C4-2B (cell line): ENCODE results near the gene STAB2.

Experiments
- H3K27ac ChIP-seq: fragments of 450-650 bp; 2 replicates; pipeline ENCODE4 v1.5.1; 2017
- ZFX ChIP-seq: fragments of 450-650 bp; IDR thresholded peaks from 2 replicates; pipeline ENCODE4 v1.6.1; 2017
- TF ChIP-seq, protein P1 (sequence below): fragments of 450-650 bp; conservative IDR thresholded peaks from 2 replicates; pipeline ENCODE4 v1.5.1; 2017; ENCODE audit warnings: mild to moderate bottlenecking

The STAB2 gene

DNA sequence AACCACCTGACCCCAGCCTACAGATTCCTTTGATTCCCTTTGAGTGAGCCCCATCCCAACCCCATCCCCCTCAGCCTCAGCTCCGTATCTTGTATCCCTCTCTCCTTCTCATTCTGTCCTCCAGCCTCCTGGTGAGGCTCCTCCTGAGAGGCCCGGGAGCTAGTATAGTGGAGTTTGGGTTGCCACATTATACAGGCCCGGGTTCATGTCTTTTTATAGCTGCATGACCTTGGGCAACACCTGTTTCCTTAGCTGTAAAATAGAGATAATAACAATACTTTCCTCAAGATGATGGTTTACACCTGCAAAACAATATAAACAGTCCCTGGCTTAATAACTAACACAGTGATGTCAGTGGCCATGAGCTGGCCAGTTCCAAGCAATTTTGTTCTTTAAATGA is 89.8 kb downstream of the STAB2 start:
- no peak for TF ChIP-seq ZFX
- TF ChIP-seq, protein P1, sequence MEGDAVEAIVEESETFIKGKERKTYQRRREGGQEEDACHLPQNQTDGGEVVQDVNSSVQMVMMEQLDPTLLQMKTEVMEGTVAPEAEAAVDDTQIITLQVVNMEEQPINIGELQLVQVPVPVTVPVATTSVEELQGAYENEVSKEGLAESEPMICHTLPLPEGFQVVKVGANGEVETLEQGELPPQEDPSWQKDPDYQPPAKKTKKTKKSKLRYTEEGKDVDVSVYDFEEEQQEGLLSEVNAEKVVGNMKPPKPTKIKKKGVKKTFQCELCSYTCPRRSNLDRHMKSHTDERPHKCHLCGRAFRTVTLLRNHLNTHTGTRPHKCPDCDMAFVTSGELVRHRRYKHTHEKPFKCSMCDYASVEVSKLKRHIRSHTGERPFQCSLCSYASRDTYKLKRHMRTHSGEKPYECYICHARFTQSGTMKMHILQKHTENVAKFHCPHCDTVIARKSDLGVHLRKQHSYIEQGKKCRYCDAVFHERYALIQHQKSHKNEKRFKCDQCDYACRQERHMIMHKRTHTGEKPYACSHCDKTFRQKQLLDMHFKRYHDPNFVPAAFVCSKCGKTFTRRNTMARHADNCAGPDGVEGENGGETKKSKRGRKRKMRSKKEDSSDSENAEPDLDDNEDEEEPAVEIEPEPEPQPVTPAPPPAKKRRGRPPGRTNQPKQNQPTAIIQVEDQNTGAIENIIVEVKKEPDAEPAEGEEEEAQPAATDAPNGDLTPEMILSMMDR, result no peak
- no peak overlapping the region for H3K27ac ChIP-seq

DNA sequence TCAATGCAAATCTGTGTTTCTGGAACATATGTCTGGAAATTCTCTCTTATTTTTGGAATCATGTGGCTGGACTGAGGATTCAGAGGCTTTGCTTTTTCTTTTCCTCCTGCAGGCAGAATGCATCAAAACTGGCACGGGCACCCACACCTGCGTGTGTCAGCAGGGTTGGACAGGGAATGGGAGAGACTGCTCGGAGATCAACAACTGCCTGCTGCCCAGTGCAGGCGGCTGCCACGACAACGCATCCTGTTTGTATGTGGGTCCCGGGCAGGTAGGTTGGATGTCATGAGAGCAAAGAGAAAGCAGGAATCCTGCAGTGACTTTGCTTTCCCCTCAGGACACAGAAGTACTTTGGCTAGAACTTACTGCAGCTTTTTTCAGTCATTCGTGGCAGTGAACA is 90.3 kb downstream of the STAB2 start:
- TF ChIP-seq, protein P1, result no peak
- no peak for TF ChIP-seq ZFX
- no peak overlapping the region for H3K27ac ChIP-seq

DNA sequence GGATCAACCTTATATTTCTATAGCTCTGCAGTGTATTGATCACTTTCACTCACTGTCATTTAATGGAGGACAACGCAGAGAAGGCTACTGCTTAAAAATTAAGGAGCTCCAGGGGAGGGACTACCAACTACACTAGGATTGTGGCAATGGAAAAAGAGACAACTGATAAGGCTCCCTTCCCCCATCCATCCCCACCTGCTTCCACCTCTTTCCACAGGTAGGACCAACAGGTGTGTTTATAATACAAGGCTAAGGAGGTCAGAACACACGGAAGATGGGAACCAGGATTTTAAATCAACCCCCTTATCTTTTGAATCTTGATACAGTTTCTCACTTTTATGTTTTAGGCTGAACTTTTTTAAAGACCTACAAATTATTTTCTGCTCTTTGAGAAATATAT is 90.8 kb downstream of the STAB2 start:
- TF ChIP-seq ZFX, result no peak
- TF ChIP-seq, protein P1, result no peak
- H3K27ac ChIP-seq, result no peak overlapping the region

DNA sequence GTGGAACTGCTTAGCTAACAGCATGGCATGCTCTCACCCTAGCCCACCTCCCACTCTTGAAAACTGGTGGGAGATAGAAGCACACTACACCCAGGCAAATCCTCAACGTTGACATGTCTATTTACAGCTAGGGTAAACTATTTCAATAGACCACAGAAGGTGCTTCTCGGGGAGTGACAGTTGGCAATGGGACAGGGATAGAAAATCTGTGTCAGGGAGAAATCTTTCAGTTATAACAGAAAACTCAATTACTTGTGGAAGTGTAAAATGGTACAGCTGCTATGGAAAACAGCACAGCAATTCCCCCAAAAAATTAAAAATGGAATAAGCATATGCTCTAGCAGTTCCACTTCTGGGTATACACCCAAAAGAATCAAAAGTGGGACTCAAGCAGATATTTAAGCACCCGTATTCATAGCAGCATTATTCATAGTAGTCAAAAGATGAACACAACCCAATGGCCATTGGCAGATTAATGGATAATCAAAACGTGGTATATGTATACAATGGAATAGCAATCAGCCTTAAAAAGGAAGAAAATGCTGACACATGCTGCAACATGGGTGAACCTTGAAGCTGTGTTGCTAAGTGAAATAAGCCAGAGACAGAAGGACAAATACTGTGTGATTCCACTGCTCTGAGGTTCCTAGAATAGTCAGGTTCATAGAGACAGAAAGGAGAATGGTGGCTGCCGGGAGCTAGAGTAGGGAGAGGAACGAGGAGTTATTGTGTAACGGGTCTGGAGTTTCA is 92.5 kb downstream of the STAB2 start:
- TF ChIP-seq, protein P1, result no peak
- no peak overlapping the region for H3K27ac ChIP-seq

DNA sequence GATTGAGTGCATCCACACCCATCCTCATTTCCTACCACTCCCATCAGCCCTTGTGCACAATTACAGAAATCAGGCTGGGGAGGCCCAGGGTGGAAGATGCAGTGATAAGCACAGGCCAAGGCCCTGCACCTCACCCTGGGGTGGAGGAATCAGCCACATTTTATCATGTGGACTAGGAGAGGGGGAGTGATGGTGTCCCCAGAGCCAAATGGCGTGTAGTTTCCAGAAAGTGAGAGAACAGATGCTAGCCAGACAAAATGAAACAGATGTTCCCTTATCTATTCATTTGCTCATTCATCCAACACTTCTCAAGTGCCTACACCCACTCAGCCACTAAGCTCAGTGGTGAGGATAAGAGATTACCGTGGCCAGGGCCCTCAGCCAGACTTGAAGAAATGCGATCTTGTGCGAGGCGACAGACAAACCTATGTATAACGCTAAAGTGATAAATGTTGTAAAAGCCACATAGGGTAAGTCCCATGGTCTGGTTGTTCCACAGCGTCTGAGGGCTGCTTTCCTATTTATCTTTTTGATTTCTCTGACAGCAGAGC is 93.6 kb downstream of the STAB2 start:
- H3K27ac ChIP-seq, result no peak overlapping the region
- no peak for TF ChIP-seq ZFX
- TF ChIP-seq, protein P1, result no peak

DNA sequence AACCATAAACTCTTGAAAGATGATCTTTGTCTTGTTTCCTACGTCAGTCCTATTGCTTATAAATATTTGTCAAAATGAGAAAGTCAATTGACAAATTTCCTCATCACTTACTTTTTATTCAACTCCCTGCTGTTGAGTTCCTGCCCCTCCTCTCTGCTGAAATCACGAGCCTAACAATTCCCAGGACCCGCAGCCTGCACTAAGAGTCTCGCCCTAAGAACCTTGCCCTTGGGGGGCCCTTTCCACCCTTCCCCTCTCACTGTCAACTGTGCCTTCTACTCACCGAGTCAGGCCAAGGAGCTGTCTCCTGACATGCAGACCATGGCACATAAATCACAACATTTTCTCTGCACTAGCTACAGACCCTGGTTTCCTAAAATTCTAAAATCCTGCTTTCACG is 99.0 kb downstream of the STAB2 start:
- no peak for TF ChIP-seq ZFX
- TF ChIP-seq, protein P1, result no peak
- H3K27ac ChIP-seq, result no peak overlapping the region

DNA sequence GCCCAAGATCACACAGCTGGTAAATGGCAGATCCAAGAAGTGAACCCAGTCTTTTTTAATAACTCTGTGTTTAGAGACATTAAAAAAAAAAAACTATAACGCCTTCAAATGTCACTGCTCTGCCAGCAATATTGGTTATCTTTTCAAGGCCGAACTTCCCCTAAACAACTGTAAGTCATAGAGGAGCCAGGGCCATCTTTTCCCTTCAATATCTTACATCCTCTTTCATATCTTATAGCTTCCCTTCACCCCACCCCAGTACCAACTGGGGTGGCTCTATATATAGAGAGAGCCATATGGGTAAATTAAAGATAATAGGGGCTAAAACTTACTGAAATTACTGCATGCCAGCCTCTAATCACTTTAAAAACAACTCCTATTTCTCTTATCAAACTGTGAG is 100.2 kb downstream of the STAB2 start:
- H3K27ac ChIP-seq, result no peak overlapping the region
- TF ChIP-seq, protein P1, result no peak
- no peak for TF ChIP-seq ZFX
